ENCODE measurements around the gene KIF22.
A peak's percentile ranks its signal among the peaks of the same experiment; 100 is the strongest.

GRCh38 chr16:29790183-29790948, at the start of gene KIF22:
- TF ChIP-seq, protein P1, sequence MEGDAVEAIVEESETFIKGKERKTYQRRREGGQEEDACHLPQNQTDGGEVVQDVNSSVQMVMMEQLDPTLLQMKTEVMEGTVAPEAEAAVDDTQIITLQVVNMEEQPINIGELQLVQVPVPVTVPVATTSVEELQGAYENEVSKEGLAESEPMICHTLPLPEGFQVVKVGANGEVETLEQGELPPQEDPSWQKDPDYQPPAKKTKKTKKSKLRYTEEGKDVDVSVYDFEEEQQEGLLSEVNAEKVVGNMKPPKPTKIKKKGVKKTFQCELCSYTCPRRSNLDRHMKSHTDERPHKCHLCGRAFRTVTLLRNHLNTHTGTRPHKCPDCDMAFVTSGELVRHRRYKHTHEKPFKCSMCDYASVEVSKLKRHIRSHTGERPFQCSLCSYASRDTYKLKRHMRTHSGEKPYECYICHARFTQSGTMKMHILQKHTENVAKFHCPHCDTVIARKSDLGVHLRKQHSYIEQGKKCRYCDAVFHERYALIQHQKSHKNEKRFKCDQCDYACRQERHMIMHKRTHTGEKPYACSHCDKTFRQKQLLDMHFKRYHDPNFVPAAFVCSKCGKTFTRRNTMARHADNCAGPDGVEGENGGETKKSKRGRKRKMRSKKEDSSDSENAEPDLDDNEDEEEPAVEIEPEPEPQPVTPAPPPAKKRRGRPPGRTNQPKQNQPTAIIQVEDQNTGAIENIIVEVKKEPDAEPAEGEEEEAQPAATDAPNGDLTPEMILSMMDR (IDR thresholded peaks at IDR 0.05): peak; percentile 61 to 81 (median 71)
- peak; percentile 54 for TF ChIP-seq POLR2A (IDR thresholded peaks at IDR 0.05)
